ENCODE measurements around the gene DYSF.

The DYSF gene

GRCh38 chr2:71689968-71690834, 236.8 kb downstream of the DYSF start:
- in situ Hi-C loops (cut with HindIII; ENCODE audit: low pct_unique_long_range_greater_than_20kb, low sequenced_read_pairs) = no loop called here
- TF ChIP-seq JUND (IDR thresholded peaks at IDR 0.05; ENCODE audit: low read depth) = no peak
- DNase-seq (ENCODE audit: low read depth in 1 of 2, low spot score in 1 of 2) = no peak

DNA sequence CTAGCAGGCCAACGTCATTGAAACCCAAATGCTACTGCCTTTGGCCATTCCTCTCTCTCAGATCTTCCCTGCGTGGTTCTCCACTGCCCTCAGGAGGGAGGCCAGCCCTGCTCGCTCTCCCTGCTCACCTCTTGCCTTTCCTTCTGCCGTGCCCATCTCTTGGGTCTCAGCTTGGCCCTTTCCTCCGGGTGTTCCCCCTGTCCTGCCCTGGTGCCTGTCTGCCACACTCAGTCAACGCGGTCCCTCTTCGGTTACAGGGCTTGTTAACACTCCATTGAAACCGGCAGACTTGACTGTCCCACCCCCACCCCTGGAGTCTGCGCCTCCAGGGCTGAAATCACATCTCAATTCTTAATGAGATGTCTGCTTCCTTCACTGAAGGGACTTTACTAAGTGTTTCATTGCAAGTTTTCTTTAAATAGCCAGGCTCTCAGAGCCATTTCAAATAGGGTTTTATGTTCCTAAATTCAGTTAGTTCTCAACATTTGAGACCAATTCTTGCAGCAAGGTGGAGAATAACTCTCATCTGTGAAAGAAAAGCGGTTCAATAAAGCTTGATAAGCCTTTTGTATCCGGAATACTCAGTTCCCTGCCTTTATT, 237.6 kb downstream of the DYSF start:
- no peak for DNase-seq (ENCODE audit: low read depth in 1 of 2, low spot score in 1 of 2)
- TF ChIP-seq JUND (IDR thresholded peaks at IDR 0.05; ENCODE audit: low read depth) = no peak
- in situ Hi-C loops (cut with HindIII; ENCODE audit: low pct_unique_long_range_greater_than_20kb, low sequenced_read_pairs) = no loop called here

GRCh38 chr2:71691747-71692441, 238.5 kb downstream of the DYSF start:
- in situ Hi-C loops (cut with HindIII; ENCODE audit: low pct_unique_long_range_greater_than_20kb, low sequenced_read_pairs) = no loop called here
- no peak for TF ChIP-seq JUND (IDR thresholded peaks at IDR 0.05; ENCODE audit: low read depth)
- no peak for DNase-seq (ENCODE audit: low read depth in 1 of 2, low spot score in 1 of 2)

DNA sequence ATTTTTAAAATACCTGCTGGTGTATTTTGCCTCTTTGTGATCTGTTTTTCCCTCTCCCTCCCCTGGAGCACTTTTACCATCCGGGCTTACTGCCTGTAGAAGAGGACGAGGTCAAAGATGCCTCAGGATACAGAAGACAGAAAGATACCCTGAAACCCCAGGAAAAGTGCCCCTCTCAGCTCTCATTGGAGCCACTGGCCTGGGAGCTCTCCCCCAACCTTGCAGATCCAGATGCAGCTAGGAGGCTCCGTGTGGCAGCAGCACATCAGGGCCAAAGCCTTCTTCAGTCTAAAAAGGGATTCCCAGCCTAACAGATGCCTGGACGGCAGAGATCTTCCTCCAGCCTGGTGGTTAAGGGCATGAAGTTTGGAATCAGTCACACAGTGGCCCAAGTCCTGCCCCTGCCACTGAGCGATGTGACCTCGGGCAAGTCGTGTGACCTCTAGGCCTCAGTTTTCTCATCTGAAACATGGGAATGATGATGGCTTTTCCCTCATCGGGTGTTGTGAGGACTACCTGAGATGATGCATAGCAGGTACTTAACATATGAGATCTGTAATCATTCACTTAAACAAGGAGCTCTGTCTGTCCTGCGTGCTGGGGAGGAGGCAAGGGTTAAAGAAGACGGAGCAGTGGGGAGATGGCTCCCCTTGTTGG, 239.4 kb downstream of the DYSF start:
- in situ Hi-C loops (cut with HindIII; ENCODE audit: low pct_unique_long_range_greater_than_20kb, low sequenced_read_pairs) = no loop called here
- TF ChIP-seq JUND (IDR thresholded peaks at IDR 0.05; ENCODE audit: low read depth) = no peak
- DNase-seq (ENCODE audit: low read depth in 1 of 2, low spot score in 1 of 2) = no peak

DNA sequence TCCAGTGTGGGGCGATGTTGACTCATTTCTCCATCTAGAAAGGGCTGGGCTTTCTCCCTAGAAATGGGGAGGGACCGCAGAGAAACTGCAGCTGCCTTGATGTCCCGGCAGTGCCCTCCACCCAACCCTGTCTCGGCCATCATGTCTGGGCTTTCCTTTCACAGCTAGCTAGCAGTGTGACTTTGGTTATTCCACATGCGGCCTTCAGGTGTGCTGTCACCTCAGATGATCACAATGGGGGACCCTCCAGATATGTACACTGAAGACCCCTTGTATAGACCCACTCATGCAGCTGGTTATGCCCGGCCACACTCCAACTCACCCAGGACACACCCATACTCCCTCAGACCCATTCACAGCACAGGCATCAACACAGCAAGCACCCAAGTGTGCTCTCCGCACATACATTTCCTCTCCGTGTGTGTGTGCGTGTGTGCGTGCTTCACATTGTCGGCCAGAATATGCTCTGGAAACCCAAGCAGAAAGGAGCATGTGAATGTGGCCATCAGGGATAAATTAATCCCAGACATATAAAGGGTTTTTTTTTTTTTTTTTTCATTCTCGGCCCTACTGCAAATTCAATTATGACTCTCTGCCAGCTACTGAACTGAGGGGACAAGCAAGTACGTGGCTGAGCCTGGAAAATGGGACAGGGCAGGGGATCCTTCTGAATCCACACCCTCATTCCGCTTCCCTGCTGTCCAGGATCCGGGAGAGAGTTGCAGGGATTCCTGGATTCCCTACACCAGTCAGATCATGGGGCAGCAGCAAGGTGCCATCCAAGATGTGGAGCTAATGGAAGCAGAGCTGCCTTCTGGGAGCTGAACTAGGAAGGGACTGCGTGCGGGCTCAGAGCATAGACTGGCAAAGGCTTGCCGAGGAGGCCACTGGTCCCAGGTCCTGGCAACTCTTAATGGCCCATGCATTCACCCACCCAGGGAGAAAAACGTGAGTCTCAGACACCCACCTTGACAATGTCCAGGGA, 240.2 kb downstream of the DYSF start:
- in situ Hi-C loops (cut with HindIII; ENCODE audit: low pct_unique_long_range_greater_than_20kb, low sequenced_read_pairs) = no loop called here
- no peak for TF ChIP-seq JUND (IDR thresholded peaks at IDR 0.05; ENCODE audit: low read depth)
- no peak for DNase-seq (ENCODE audit: low read depth in 1 of 2, low spot score in 1 of 2)

- in situ Hi-C loops (cut with HindIII; ENCODE audit: low pct_unique_long_range_greater_than_20kb, low sequenced_read_pairs) = no loop called here
- no peak for DNase-seq (ENCODE audit: low read depth in 1 of 2, low spot score in 1 of 2)
- no peak for TF ChIP-seq JUND (IDR thresholded peaks at IDR 0.05; ENCODE audit: low read depth)
Observed at GRCh38 chr2:71694501-71695234, 241.3 kb downstream of the DYSF start.

- TF ChIP-seq JUND (IDR thresholded peaks at IDR 0.05; ENCODE audit: low read depth) = no peak
- no peak for DNase-seq (ENCODE audit: low read depth in 1 of 2, low spot score in 1 of 2)
- in situ Hi-C loops (cut with HindIII; ENCODE audit: low pct_unique_long_range_greater_than_20kb, low sequenced_read_pairs) = no loop called here
Observed at GRCh38 chr2:71695235-71696120, 242.1 kb downstream of the DYSF start.

DNA sequence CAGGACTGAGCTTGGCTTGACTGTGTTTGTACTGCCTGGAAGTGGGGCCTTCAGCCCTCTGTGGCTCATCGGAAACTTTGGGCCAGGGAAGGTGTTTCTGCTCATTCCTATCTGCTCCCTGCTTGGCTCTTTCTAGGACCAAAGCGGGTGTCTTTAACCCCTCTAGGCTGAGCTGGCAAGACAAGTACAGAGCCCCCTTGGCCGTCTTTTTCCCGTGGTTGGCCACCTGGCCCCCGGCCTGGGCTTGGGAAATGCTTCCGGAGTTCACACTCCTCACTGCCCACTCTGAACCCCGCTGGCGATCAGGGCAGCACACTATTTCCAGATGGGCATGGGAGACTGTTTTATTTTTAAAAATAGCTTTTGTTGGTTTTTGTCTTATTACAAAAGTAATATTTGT, 243.0 kb downstream of the DYSF start:
- no peak for DNase-seq (ENCODE audit: low read depth in 1 of 2, low spot score in 1 of 2)
- TF ChIP-seq JUND (IDR thresholded peaks at IDR 0.05; ENCODE audit: low read depth) = no peak
- in situ Hi-C loops (cut with HindIII; ENCODE audit: low pct_unique_long_range_greater_than_20kb, low sequenced_read_pairs) = no loop called here

GRCh38 chr2:71697106-71698004, 244.0 kb downstream of the DYSF start:
- in situ Hi-C loops (cut with HindIII; ENCODE audit: low pct_unique_long_range_greater_than_20kb, low sequenced_read_pairs) = no loop called here
- no peak for TF ChIP-seq JUND (IDR thresholded peaks at IDR 0.05; ENCODE audit: low read depth)
- no peak for DNase-seq (ENCODE audit: low read depth in 1 of 2, low spot score in 1 of 2)

All from T47D (cell line).